Erythroblast (primary cell): ENCODE data around the gene FNBP1L.

Experiments
- GATA1 ChIP-seq: IDR thresholded peaks from 2 replicates; pipeline ENCODE4 v1.6.1; 2011; ENCODE audit warnings: low read depth, mild to moderate bottlenecking, control low read depth, low read length, moderate library complexity
- POLR2A ChIP-seq: IDR thresholded peaks from 2 replicates; pipeline ENCODE4 v1.6.1; 2011; ENCODE audit warnings: mild to moderate bottlenecking, low read length

DNA sequence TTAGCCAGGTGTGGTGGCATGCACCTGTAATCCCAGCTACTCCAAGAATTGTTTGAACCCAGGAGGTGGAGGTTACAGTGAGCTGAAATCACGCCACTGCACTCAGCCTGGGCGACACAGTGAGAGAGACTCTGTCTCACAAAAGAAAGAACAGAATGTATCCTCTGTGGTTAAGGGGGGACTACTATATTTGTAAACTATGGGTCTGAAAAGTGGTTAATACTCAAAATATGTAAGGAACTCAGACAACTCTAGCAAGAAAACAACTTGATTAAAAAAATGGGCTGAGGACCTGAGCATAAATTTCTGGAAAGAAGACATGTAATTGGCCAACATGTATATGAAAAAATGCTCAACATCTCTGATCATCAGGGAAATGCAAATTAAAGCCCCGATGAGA lies 11.2 kb downstream of the FNBP1L start:
- TF ChIP-seq POLR2A, result no peak
- TF ChIP-seq GATA1, result no peak
